Activated CD4-positive, alpha-beta memory T cell treated with anti-CD3 and anti-CD28 coated beads, Interleukin-2, amount 10 ng/mL, durations not matched to agents 7 days and 5 days (primary cell): ENCODE results near the gene BMPR1B. TPM values are rescaled to one million over a fixed set of nuclear protein-coding genes. Genes with fewer than 3 reads are reported as not detected.
"Not testable (repeated sequence)": the region's sequence is repeated elsewhere in the genome, so short reads cannot be mapped to it uniquely, and the experiment has no call there.

Experiments
- CTCF ChIA-PET: fragments of 350-600 bp; sonication (Branson Sonifier 250); formaldehyde crosslinking; loops from one replicate; lab custom pipeline; 2021; ENCODE audit warnings: antibody characterized with exemption, inconsistent platforms; lab: Charles Lee
- POLR2A ChIA-PET: fragments of 350-600 bp; sonication (Branson Sonifier 250); formaldehyde crosslinking; loops from one replicate; lab custom pipeline; 2021; ENCODE audit warnings: antibody characterized with exemption; lab: Charles Lee
- DNase-seq: peaks from one replicate; pipeline ENCODE4 v3.0.0-alpha.2; 2020
- H3K27ac Mint-ChIP-seq: one replicate; pipeline ENCODE4 v1.8.0; 2021; ENCODE audit warnings: mild to moderate bottlenecking, mixed read lengths
- H3K27me3 Mint-ChIP-seq: one replicate; pipeline ENCODE4 v1.8.0; 2021; ENCODE audit warnings: mixed read lengths
- H3K36me3 Mint-ChIP-seq: one replicate; pipeline ENCODE4 v1.8.0; 2021; ENCODE audit warnings: low read depth, mixed read lengths
- H3K4me1 Mint-ChIP-seq: one replicate; pipeline ENCODE4 v1.8.0; 2021; ENCODE audit warnings: mixed read lengths
- H3K4me3 Mint-ChIP-seq: one replicate; pipeline ENCODE4 v1.8.0; 2021; ENCODE audit warnings: mild to moderate bottlenecking, mixed read lengths
- H3K9me3 Mint-ChIP-seq: one replicate; pipeline ENCODE4 v1.8.0; 2021; ENCODE audit warnings: mixed read lengths
- total RNA-seq, 2 experiments: library from RNA; stranded (reverse); gene quantifications; one replicate each; pipeline ENCODE4 v1.2.3, GENCODE V29; 2021

Gene BMPR1B
- total RNA-seq, 2 experiments from 2014 or later, result not detected

DNA sequence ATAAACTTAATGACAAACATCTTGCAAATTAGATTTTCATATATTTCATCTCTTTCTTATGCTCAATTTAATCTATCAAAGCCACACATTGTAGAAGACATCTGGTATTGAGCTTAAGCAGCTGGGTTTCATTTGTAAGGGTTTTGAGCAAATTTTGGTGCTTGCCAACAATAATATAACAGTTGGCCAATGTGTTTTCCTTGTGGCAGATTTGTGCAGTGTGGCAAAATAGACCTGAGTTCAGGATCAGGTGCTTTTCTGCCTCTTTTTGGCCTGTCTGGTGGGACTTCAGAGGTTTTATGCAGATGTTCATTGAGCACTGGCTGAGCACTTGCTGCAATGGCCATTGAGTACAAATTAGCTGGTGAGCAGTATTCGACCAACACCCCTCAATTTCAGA, 301.9 kb downstream of the BMPR1B start:
- Mint-ChIP-seq H3K36me3 (no peaks in the 10 kb centered on the region), H3K9me3 (no peaks in the 10 kb centered on the region), H3K27me3 (peaks cover 2% of the 10 kb centered on the region), H3K27ac (no peak overlapping the region), H3K4me3 (no peak overlapping the region), H3K4me1 (no peaks in the 10 kb centered on the region)
- CTCF ChIA-PET, result no interaction called here
- DNase-seq, result no peak
- POLR2A ChIA-PET, result no interaction called here

DNA sequence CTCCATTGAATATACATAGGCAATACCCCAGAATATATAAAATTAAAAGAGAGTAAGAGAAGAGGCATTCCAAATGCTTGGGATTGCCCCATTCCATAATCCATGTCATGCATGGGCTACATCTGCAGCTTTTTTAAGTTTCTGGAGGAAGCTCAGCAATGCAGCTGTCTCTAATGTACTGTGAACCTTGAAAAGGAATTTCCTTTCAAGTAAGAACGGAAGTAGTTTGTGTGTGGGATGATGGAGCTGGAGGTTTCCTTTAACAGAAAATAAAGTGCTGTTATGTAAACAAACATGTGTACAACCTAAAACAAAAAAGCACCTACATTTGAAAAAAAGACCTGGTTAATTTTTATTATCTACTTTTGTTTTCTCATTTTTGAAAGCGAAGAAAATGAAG, 303.5 kb downstream of the BMPR1B start:
- Mint-ChIP-seq H3K9me3 (no peaks in the 10 kb centered on the region), H3K27me3 (peaks cover 2% of the 10 kb centered on the region), H3K4me1 (no peaks in the 10 kb centered on the region), H3K4me3 (no peak overlapping the region), H3K36me3 (no peaks in the 10 kb centered on the region), H3K27ac (no peak overlapping the region)
- CTCF ChIA-PET, result no interaction called here
- POLR2A ChIA-PET, result no interaction called here
- no peak for DNase-seq

DNA sequence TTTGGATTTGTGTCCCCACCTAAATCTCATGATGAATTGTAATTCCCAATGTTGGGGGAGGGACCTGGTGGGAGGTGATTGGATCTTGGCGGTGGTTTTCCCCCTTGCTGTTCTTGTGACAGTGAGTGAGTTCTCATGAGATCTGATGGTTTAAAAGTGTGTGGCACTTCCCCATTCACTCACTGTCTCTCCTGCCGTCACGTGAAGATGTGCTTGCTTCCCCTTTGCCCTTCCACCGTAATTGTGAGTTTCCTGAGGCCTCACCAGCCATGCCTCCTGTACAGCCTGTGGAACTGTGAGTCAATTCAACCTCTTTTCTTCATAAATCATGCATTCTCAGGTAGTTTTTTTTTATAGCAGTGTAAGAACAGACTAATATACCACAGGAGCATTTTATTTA, 304.0 kb downstream of the BMPR1B start:
- H3K4me3 Mint-ChIP-seq, H3K27ac Mint-ChIP-seq, DNase-seq, H3K27me3 Mint-ChIP-seq, POLR2A ChIA-PET, H3K4me1 Mint-ChIP-seq, H3K36me3 Mint-ChIP-seq, H3K9me3 Mint-ChIP-seq, CTCF ChIA-PET: not testable (repeated sequence)

DNA sequence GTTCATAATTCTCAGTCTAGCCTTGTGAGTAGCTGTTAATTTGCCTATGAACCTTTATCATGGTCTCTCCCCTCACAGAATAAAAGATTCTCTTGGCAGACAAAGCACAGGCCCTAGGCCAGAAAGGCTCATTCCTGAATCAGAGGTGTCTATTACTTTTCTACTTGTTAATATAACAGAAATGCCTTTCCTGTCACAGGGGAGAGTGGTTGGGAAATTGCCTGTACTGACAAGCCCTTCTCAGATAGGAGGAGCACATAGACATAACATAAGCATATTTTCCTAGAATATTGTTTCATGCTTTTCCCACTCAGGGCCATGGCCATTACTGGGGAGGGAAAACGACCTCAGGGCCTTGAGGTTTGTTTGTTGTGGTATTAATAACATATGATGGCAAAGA, 308.3 kb downstream of the BMPR1B start:
- Mint-ChIP-seq H3K27me3 (peaks cover 2% of the 10 kb centered on the region), H3K9me3 (no peaks in the 10 kb centered on the region), H3K4me1 (no peaks in the 10 kb centered on the region), H3K4me3 (no peak overlapping the region), H3K27ac (no peak overlapping the region), H3K36me3 (no peaks in the 10 kb centered on the region)
- no peak for DNase-seq
- ChIA-PET POLR2A (no interaction called here), CTCF (no interaction called here)

DNA sequence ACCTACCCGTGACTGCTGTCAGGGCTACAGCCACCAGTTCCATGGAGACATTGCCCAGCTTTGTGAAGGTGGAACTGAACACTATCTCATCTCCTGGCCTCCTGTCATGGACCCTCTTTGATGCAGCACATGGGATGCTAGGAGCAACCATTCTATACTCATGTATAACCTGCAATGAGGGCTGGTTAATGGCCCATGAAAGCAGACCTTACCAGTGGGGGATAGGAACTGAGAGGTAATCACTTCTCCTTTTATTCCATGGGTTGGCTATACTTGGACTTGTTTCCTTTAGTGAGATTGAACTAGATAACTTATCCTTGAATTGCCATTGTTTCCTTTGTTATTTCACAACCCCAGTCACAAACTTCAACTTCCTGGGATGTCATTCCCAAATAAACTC, 310.6 kb downstream of the BMPR1B start:
- POLR2A ChIA-PET, result no interaction called here
- CTCF ChIA-PET, result no interaction called here
- no peak overlapping the region for H3K27ac Mint-ChIP-seq
- no peak overlapping the region for H3K4me3 Mint-ChIP-seq
- no peaks in the 10 kb centered on the region for H3K4me1 Mint-ChIP-seq
- no peaks in the 10 kb centered on the region for H3K27me3 Mint-ChIP-seq
- H3K9me3 Mint-ChIP-seq, result no peaks in the 10 kb centered on the region
- no peaks in the 10 kb centered on the region for H3K36me3 Mint-ChIP-seq
- no peak for DNase-seq

DNA sequence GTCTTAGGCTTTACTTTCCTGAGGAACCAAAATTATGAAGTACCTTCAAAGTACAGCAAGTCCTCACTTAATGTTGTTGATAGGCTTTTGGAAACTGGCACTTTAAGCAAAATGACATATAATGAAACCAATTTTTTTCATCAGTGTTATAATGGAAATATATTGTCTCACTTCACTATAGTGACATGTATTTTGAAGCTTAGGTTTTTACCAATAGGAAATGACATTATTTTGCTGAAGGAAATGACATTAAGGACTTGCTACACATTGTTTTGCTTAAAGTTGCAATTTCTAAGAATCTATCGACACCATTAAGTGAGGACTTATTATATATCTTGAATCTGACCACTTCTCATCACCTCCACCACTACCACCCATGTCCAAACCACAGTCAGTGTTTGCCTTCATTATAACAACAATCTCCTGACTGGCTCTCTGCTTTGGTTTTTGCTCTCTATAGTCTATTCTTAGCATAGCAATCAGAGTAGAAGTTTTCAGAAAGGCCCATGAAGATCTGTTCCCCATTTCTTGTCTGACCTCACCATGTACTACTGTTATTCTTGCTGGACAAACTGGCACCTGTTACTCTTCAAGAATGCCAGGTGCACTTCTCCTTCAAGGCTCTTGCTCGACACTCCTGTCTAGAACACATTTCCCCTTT, 311.2 kb downstream of the BMPR1B start:
- Mint-ChIP-seq H3K9me3 (no peaks in the 10 kb centered on the region), H3K4me3 (no peak overlapping the region), H3K27ac (no peak overlapping the region), H3K4me1 (no peaks in the 10 kb centered on the region), H3K27me3 (no peaks in the 10 kb centered on the region), H3K36me3 (no peaks in the 10 kb centered on the region)
- CTCF ChIA-PET, result no interaction called here
- no peak for DNase-seq
- POLR2A ChIA-PET, result no interaction called here

DNA sequence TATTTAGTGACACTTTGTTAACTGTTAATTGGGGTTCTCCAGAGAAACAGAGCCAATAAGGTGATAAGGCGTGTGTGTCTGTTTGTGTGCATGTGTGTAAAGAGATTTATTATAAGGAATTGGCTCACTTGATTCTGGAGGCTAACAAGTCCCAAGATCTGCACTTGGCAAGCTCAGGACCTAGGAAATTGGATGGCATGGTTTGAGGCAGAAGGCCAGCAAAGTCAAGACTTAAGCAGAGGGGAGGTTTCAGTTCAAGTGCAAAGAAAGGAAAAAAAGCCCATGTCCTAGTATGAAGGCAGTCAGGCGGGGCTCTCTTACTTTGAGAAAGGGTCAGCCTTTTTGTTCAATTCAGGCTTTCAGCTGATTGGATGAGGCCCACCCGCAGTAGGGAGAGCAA, 314.1 kb downstream of the BMPR1B start:
- H3K4me3 Mint-ChIP-seq, result no peak overlapping the region
- POLR2A ChIA-PET, result no interaction called here
- no peaks in the 10 kb centered on the region for H3K36me3 Mint-ChIP-seq

DNA sequence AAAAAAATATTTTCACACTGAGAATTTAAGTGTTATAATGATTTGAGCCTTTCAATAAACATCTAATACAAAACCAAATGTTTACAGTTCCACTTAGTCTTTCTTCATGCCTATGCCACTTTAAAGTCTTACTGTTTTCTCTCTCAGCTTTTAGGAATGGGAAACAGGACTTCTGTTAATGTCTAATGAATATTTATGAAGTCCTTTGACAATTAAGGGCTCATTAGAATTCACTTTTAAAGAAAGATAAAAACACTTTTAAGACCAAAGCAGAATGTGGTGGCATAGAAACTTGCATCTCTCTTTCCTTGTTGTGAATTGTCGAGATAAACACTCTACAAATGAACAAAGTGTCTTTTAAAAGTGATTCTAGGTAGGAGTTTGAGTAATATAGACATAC, 315.9 kb downstream of the BMPR1B start:
- no peaks in the 10 kb centered on the region for H3K4me1 Mint-ChIP-seq
- no peaks in the 10 kb centered on the region for H3K27me3 Mint-ChIP-seq
- no peak overlapping the region for H3K4me3 Mint-ChIP-seq
- no peak for DNase-seq
- no peak overlapping the region for H3K27ac Mint-ChIP-seq
- H3K36me3 Mint-ChIP-seq, result no peaks in the 10 kb centered on the region
- ChIA-PET CTCF (no interaction called here), POLR2A (no interaction called here)
- no peaks in the 10 kb centered on the region for H3K9me3 Mint-ChIP-seq

More for the DNA sequence above, 314.1 kb downstream of the BMPR1B start:
- CTCF ChIA-PET, result no interaction called here
- Mint-ChIP-seq H3K9me3 (no peaks in the 10 kb centered on the region), H3K27me3 (no peaks in the 10 kb centered on the region), H3K4me1 (no peaks in the 10 kb centered on the region), H3K27ac (no peak overlapping the region)
- no peak for DNase-seq

DNA sequence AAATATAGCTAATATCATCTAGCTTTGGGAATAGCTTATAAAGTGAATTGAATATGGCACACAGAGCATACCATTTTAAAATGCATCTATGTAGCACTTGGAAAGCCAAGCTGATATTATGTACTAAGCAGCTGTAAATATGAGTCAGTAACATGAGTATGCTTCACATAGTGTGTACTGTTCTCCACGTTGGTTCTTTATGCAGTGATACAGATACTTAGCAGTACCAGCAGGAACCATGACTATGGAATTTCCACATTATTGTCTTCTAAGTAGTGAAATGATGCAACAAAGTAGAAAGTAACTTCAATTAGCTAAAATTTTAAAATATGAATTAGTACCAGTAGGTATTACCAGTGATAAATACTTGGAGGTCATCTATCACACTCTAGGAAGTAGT, 320.1 kb downstream of the BMPR1B start:
- CTCF ChIA-PET, result no interaction called here
- H3K4me1 Mint-ChIP-seq, result no peaks in the 10 kb centered on the region
- DNase-seq, result no peak
- no peaks in the 10 kb centered on the region for H3K27me3 Mint-ChIP-seq
- H3K27ac Mint-ChIP-seq, result no peak overlapping the region
- POLR2A ChIA-PET, result no interaction called here
- H3K4me3 Mint-ChIP-seq, result no peak overlapping the region
- no peaks in the 10 kb centered on the region for H3K9me3 Mint-ChIP-seq
- H3K36me3 Mint-ChIP-seq, result no peaks in the 10 kb centered on the region

DNA sequence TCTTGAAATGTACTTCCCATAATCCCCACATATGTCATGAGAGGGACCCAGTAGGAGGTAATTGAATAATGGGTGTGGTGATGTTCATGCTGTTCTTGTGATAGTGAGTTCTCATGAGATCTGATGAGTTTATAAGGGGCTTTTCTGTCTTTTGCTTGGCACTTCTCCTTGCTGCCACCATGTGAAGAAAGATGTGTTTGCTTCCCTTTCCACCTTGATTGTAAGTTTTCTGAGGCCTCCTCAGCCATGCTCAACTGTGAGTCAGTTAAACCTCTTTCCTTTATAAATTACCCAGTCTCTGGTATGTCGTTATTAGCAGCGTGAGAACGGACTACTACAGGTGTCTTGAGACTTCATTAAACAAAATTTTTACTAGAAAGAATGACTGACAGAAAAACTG, 323.2 kb downstream of the BMPR1B start:
- H3K4me1 Mint-ChIP-seq, result peaks cover 3% of the 10 kb centered on the region
- H3K27me3 Mint-ChIP-seq, result no peaks in the 10 kb centered on the region
- CTCF ChIA-PET, result no interaction called here
- H3K4me3 Mint-ChIP-seq, result no peak overlapping the region
- H3K36me3 Mint-ChIP-seq, result no peaks in the 10 kb centered on the region
- H3K9me3 Mint-ChIP-seq, result no peaks in the 10 kb centered on the region
- POLR2A ChIA-PET, result no interaction called here
- DNase-seq, result no peak
- H3K27ac Mint-ChIP-seq, result no peak overlapping the region

DNA sequence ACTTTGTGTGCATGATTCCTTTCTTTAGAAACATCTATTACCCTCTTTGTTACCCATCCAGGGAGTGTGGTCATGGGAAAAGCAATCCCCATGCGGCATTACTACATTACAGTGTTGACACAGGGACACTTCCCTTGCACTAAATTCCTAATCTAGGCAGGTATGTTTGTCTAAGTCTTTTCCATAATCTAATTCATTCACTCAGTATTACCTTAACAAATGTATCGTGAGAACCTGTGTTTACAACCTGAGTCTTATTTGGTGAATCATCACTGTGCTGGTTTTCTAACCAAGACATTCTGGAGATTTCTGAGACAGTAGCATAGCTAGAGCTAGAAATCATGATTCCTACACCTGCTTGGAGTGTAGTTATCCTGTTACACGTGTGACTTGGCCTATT, 326.8 kb downstream of the BMPR1B start:
- H3K27ac Mint-ChIP-seq, result no peak overlapping the region
- POLR2A ChIA-PET, result no interaction called here
- no peak overlapping the region for H3K4me3 Mint-ChIP-seq
- no peak for DNase-seq
- CTCF ChIA-PET, result interaction anchor here (0.7 kb wide), 1 partner anchor 29 kb away, joined by 3 read pairs; no protein-coding TSS in a partner anchor
- H3K9me3 Mint-ChIP-seq, result no peaks in the 10 kb centered on the region
- no peaks in the 10 kb centered on the region for H3K36me3 Mint-ChIP-seq
- H3K27me3 Mint-ChIP-seq, result no peaks in the 10 kb centered on the region
- H3K4me1 Mint-ChIP-seq, result peaks cover 3% of the 10 kb centered on the region

DNA sequence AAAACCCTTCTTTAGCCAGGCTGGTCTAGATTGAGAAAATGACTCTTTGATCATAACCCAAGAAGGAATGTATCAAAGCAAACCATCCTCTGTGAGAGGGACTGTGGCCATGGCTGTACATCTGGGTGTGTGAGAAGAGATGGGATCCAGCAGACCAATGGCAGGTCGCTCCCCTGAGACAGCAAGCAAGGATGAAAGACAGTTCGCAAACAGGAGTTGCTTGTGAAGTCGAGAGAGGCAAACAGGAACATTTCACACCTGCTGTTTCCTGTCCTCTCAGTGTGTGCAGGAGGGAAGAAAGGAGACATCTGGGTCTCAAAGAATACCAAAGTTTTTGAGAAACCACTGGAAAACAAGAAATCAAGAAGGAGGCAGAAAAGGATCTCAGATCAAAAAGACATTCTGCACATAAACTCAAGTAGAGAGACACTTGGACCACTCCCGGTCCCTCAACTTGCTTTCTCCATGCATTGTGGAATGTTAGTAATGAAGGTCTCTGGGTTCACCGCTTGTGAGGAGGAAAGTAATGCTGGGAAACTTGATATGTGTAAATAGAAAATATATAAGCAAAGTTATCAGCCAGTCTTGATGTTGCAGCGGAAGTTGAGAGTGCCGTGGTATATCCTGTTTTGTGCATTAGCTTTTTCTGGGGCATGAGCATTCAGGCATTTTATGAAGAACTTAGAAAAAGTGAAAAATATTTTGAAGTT, 327.5 kb downstream of the BMPR1B start:
- Mint-ChIP-seq H3K27me3 (no peaks in the 10 kb centered on the region), H3K36me3 (no peaks in the 10 kb centered on the region), H3K27ac (no peak overlapping the region), H3K4me1 (peaks cover 3% of the 10 kb centered on the region), H3K9me3 (no peaks in the 10 kb centered on the region), H3K4me3 (no peak overlapping the region)
- DNase-seq, result no peak
- ChIA-PET POLR2A (no interaction called here), CTCF (interaction anchor here (0.7 kb wide), 1 partner anchor 30 kb away, joined by 3 read pairs; no protein-coding TSS in a partner anchor)

DNA sequence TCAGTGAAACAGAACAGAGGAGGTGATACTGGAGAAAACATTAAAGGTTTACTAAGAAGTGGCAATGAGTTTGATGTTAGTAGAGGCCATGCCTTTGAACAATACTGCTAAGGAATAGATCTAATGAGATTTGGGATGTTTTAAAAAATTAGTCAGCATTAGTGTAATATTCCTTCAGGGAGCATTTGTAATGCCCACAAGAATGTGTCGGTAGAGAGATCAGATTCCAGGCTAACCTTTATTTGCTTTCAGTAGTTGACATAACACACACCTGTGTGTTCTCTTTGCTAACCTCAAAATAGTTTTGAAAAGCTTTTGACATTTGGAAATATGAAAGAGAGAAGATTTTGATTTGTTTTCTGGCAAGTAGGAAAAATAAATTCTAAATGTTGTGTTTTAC, 328.8 kb downstream of the BMPR1B start:
- Mint-ChIP-seq H3K9me3 (no peaks in the 10 kb centered on the region), H3K27ac (no peak overlapping the region), H3K4me3 (no peak overlapping the region), H3K36me3 (no peaks in the 10 kb centered on the region), H3K27me3 (peaks cover 5% of the 10 kb centered on the region), H3K4me1 (peaks cover 3% of the 10 kb centered on the region)
- CTCF ChIA-PET, result interaction anchor here (0.7 kb wide), 1 partner anchor 41 kb away, joined by 4 read pairs; no protein-coding TSS in a partner anchor
- POLR2A ChIA-PET, result no interaction called here
- no peak for DNase-seq
